Measurements from ENCODE around the gene CACNA1H.
"Not testable (repeated sequence)": the region's sequence is repeated elsewhere in the genome, so short reads cannot be mapped to it uniquely, and the experiment has no call there.

The CACNA1H gene

DNA sequence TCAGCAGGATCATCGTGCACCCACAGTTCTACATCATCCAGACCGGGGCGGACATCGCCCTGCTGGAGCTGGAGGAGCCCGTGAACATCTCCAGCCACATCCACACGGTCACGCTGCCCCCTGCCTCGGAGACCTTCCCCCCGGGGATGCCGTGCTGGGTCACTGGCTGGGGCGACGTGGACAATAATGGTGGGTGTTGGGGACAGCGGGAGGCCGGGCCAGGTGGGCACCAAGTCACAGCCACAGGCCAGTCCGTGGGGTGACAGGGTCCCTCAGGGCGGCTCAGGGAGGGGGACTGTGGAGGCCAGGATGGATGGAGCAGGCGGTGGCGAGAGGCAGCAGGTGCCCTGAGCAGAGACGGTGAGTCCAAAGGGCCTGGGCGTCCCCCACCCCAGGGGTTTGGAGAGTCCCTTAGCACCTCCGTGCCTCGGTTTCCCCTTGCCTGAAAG is 104.0 kb downstream of the CACNA1H start:
- DNase-seq, result no peak

DNA sequence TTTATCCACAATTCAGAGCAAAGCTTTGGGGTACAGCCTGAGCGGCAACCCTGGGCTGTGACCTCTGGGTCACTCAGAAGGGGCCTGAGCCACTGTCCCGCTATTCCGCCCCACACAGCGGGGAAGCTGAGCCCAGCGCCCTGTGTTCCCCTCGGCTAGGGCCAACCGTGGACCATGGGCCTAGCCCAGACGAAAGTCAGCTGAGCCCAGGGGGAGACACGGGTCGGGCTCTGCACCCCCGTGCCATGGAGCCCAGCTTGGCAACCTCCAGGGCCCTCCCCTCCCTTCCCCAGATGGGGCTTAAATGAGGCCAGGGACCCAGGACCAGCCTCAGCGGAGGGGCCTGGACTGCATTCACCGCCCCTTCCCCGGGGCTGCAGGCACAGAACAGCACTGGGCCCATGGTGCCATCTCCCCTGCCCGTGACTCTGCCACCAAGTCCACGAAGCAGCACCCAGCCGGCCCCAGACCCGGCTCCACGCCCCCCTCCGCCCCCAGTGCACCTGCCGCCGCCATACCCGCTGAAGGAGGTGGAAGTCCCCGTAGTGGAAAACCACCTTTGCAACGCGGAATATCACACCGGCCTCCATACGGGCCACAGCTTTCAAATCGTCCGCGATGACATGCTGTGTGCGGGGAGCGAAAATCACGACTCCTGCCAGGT is 104.8 kb downstream of the CACNA1H start:
- no peak for DNase-seq

DNA sequence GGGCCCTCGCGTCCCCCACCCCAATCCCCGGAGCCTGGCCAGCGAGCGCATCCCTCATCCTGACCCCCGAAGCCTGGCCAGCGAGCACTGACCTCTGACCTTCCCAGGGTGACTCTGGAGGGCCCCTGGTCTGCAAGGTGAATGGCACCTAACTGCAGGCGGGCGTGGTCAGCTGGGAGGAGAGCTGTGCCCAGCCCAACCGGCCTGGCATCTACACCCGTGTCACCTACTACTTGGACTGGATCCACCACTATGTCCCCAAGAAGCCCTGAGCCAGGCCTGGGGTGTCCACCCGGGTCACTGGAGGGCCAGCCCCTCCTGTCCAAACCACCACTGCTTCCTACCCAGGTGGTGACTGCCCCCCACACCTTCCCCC is 105.3 kb downstream of the CACNA1H start:
- no peak for DNase-seq

DNA sequence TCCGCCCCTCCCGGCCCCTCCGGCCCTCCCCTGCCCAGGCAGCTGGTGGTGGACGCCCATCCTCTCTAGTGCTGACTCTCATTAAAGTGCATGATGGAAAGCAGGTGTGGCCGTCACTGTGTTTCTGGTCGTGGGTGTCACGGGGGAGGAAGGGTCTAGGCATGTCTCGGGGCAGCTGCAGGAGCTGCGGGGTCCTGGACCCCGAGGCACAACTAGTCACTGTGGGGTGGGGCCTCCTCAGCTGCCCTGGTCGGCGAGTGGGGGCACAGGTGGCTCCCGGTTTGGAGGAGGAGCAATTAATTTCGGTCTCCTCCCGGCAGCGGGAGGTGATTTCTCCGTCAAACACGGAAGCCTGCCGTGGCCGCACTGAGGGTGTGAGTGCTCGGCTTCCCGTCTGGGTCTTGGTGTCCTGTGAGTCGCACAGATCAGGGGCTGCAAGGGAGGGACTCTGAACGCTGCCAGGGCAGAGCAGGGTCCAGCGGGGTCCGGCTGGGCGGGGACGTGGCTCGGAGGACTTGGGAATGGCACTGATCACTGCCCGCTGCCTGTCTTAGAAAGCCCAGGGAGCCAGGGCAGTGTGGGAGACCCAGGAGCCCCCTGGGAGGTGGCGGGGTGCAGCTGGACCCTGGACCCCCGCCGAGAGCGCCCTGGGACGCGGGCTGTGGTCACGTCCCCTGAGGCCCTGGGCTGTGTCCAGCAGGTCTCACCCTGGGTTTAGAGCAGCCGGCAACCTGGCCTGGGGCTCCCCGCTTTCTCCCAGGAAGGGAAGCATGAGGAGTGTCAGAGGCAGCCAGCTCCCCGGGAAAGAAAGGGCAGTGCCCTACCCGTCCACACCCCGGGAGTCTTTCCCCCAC is 106.2 kb downstream of the CACNA1H start:
- DNase-seq, result no peak

DNA sequence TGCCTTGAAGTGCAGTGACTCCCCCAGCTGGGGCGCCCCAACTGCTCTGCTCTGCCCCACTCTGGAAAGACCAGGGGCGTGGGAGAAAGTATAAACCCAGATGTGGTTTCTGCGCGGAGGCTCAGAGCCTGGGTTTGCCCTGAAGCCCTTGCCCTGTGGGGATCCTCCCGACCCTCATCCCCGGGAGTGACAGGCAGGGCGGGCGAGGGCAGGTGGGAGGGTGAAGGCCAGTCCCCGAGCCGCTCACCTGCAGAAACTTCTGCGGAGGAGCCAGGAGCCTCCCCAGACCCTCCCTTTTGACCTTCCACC is 106.8 kb downstream of the CACNA1H start:
- DNase-seq, result no peak

DNA sequence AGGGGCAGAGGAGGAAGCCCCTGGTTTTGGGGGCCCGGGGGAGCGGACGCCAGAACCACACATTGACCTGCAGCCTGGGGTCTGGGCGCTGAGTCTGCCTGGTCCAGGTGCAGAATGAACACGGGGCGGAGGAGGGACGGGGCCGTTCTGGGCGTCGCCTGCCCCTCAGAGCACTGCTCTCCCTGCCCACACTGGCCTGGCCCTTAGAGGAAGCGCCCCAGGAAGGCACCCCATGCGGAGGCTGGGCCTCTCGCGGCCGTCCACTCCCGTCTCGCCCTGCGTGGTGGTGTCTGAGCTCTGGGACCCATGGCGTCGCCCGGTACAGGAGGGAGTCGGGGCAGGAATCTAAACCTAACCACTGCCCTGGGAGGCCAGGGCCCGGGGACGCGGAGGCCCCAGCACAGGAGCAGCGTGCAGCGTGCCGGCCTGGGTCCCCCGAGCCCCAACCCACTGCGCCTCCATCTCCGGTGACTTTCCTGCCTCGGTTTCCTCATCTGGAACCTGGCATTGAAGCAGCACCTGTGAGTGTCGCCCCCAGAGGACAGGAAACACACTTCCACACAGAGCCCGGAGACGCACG is 107.3 kb downstream of the CACNA1H start:
- no peak for DNase-seq

DNA sequence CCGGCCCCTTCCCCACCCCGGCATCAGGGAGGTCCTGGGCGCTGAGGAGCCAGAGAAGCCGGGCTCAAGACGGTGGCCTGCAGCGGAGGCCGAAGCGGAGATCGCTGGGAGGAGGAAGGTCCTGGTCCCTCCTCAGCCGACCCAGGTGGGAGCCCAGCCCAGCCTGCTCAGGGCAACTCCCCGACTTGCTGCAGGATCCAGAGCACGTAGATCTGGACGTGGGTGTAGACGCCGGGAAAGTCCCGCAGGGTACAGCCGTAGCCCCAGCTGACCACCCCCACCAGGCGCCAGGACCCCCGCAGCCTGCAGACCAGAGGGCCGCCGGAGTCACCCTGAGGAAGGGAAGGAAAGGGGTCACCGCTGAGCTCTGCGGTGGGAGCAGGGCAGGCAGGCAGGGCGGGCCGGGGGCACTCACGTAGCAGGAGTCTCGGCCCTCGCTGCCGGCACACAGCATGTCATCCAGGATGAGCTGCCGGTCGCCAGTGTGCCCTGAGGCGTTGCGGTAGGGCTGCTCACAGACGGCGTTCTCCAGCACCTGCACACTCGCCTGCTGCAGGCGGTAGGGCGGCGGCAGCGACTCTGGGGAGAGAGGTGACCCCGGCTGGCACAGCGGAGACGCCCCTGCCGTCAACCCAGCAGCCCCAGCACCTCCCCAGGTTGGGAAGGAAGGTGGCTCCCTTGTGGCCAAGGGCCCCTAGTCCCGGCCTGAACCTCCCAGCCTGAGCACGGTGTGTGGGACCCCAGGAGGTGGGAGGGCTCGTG is 108.4 kb downstream of the CACNA1H start:
- no peak for DNase-seq

DNA sequence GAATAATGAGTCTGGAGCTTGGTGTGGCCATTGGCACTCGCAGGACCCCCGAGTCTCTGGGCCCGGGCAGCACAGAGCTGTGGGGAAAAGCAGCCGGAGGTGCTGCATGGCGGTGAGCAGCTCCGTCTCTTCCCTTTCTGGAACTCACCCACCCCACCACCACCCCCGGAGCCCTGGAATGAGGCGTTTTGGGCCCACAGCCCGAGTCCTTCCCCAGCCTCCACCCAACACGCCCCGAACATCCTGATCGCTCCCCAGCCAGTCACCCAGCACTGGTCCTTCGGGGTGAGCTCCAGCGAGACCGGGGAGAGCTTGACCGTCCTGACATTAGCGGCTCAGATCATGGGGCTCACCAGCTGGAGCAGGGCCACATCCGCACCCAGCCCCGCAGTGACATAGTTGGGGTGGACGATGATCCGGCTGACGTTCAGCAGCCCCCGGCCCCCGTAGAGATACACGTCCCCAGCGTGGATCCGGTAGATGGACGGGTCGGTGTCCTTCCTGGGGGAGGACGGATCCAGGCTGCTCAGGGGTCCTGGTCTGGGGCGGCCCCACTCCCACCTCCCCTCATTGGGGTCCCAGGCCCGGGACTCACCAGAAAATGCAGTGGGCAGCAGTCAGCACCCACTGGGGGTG is 109.4 kb downstream of the CACNA1H start:
- no peak for DNase-seq

DNA sequence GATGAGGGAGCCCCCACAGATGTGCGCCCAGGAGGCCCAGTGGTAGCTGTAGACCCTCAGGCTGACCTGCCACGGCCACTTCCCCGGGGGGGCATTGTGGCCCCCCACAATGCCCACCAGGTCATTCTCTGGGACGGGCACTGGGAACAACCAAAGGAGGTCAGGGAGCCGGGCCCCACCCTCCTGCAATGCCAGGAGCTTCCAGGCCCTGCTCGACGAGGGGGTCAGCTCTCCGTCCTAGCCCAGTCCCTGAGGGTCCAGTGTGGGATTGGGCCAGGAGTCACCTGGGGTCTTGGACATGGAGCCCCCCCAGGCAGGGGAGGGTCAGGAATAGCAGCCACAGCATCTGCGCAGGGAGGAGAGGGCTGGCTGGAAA is 109.9 kb downstream of the CACNA1H start:
- DNase-seq, result no peak

DNA sequence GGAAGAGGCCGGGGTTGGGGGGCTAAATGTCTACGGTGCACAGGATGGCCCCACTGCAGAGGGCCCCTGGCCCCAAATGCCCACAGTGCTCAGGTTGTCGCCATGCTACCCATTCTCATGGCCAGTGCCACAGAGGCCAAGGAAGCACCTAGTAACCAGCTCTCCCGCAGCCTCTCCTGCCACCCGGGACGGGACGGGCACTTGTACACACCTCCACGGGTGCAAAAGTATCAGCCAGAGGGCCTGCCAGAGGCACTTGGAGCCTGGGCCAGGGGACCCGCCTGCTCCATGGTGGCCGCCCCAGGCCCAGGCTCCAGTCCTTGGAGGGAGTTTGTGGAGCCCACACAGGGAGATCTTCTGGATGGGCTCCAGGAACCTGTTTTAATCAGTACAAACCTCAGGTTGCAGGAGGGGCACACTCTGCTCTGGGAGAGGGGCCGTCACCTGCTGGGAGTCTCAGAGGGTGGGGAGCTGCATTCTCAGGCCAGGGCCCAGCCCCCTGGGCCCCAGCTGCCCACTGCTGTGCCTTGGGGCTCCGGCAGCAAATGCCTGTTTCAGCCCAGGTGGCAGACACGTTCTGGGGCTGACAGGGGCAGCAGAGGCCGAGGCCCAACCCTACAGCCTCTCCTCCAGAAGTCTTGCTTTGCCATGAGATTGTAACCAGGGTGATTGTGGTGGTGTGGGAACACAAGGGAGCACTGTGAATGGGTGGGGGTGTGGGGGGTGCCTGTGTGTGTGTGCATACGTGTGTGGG is 110.9 kb downstream of the CACNA1H start:
- DNase-seq, result no peak

DNA sequence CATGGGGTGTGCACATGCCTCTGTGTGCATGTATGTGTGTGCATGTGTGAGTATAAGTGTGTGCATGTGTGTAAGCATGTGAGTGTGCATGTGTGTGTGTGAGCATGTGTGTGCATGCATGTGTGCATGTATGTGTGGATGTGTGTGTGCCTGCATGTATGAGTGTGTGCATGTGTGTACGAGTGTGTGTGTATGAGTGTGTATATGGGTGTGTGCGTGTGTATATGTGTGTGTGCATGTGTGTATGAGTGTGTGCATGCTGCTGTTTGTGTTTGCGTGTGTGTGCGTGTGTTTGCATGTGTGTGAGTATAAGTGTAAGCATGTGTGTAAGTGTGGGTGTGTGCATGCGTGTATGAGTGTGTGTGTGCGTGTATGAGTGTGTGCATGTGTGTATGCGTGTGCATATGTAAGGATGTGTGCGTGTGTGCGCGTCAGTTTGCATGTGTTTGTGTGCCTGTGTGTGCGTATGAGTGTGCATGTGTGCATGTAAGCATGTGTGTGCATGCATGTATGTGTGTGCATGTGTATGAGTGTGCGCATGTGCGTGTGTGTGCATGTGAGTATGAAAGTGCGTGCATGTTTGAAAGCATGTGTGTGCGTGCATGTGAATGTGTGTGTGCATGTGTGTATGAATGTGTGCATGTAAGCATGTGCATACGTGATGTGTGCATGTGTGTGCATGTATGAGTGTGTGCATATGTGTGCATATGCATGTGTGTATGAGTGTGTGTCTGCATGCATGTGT is 111.6 kb downstream of the CACNA1H start:
- DNase-seq, result no peak

DNA sequence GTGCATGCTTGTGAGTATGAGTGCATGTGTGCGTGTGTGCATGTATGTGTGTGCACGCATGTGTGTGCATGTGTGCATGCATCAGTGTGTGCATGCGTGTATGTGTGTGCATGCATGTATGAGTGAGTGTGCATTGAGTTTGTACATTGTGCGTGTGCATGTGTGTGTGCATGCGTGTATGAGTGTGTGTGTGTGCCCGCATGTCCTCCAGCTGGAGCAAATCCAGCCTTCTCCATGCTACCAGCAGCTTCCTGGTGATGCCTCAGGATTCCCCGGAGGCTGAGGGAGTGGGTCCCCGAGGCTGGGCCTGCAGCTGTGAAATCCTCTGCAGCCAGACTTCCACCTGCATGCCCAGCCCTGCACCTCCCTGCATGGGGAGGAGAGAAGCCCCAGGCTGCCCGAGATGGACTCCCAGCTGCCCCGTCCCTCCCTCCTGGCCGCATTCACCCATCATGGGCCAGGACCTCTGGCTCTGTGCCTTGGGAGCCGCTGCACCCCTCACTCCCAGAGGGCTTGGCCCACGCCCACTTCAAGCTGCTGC is 112.3 kb downstream of the CACNA1H start:
- DNase-seq, result no peak

DNA sequence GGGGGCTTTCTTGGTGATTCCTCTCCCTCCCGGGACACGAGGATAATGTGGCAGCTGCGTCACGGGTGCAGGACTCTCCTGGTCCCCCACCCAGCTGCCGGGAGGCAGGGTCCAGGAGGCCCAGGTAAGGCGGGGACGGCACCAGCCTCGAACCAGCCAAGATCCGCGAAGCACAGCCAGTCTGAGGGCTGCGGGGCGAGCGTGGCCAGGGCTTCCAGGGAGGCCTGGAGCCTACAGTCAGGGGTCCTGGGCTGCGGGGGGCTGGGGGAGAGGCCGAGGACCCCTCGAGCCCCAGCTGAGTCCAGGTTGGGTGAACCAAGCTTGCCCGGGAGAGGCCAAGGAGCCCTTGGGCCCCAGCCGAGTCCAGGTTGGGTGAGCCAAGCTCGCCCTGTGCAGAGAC is 112.9 kb downstream of the CACNA1H start:
- no peak for DNase-seq

DNA sequence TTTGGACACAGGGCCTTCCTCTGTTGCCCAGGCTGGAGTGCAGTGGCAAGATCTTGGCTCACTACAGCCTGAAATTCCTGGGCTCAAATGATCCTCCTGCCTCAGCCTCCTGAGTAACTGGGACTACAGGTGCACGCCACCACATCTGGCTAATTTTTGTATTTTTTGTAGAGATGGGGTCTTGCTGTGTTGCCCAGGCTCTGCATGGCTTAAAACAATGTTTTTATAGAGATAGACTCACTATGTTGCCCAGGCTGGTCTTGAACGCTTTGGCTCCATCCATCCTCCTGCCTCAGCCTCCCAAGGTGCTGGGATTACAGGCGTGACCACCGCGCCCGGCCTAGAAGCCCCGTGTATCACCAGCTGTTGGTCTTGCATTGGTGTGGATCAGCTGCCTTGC is 116.5 kb downstream of the CACNA1H start:
- not testable (repeated sequence) for DNase-seq

DNA sequence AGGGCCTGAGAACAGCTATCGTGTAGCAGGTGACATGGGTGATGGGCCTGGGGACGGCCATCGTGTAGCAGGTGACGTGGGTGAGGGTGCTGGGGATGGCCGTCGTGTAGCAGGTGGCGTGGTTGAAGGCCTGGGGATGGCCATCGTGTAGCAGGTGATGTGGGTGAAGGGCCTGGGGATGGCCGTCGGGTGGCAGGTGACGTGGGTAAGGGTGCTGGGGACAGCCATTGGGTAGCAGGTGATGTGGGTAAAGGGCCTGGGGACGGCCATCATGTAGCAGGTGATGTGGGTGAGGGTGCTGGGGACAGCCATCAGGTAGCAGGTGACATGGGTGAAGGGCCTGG is 118.4 kb downstream of the CACNA1H start:
- DNase-seq, result no peak

Data from T1000 (cell line).